K562 (cell line): ENCODE measurements around the gene PNMT. TPM values are rescaled to one million over a fixed set of nuclear protein-coding genes. Genes with fewer than 3 reads are reported as not detected.

Experiments
- ATAC-seq: fragments of 200-7000 bp; cut with Tn5 transposase; 3 replicates; pipeline ENCODE4 v1.9.1; 2020; ENCODE audit warnings: moderate library complexity
- BruUV-seq: library from RNA; stranded (reverse); fragments of 400-500 nt; replicated peaks from 2 replicates; lab custom pipeline; 2021; lab: Mats Ljungman, UMichigan
- CTCF ChIA-PET: fragments of 300-600 bp; formaldehyde crosslinking; extraction: SDS; loops from one replicate; lab custom pipeline; 2021; ENCODE audit warnings: low intra/inter-chr PET ratio; lab: Yijun Ruan, JAX
- POLR2A ChIA-PET: fragments of 300-600, 350-650 bp; sonication (Branson Sonifier 250); formaldehyde crosslinking; extraction: SDS; loops from one replicate; lab custom pipeline; 2021; ENCODE audit warnings: antibody characterized with exemption, inconsistent platforms; lab: Yijun Ruan, JAX
- DNase-seq, 4 experiments: peaks; one replicate each; pipeline versions ENCODE4 v3.0.0 to v3.0.0-alpha.2; 2011 to 2018; ENCODE audit warnings: low spot score in 3 of 4, mixed read lengths in 3 of 4; ENCODE audit errors: extremely low read depth in 1 of 4
- FAIRE-seq: peaks from 2 replicates; lab custom pipeline; 2011; peaks lifted over from hg19 to GRCh38; lab: Jason Lieb, UNC
- H2AFZ ChIP-seq: 2 replicates; pipeline ENCODE4 v1.6.0; 2011; ENCODE audit warnings: low read depth, low read length, control low read depth, inconsistent platforms
- H3K27ac ChIP-seq: fragments of 200-600 bp; 3 replicates; pipeline ENCODE4 v1.8.0; 2011; ENCODE audit warnings: low read depth, mild to moderate bottlenecking, control low read depth, inconsistent platforms, low read length, moderate library complexity, mixed read lengths; ENCODE audit errors: extremely low read depth
- H3K27me3 ChIP-seq, 2 experiments: fragments of 300-600 bp in 1 of 2; 2 replicates in 1 of 2; 3 replicates in 1 of 2; pipeline versions ENCODE4 v1.6.0 to v1.8.0; 2011; ENCODE audit warnings: inconsistent platforms in 2 of 2, low read length in 2 of 2, mild to moderate bottlenecking in 1 of 2, mixed read lengths in 1 of 2, moderate library complexity in 1 of 2; ENCODE audit not compliant: control insufficient read depth in 2 of 2, insufficient read depth in 2 of 2
- H3K36me3 ChIP-seq: fragments of 300-600 bp; 3 replicates; pipeline ENCODE4 v1.8.0; 2011; ENCODE audit warnings: mild to moderate bottlenecking, low read length, inconsistent platforms; ENCODE audit not compliant: control insufficient read depth, insufficient read depth
- H3K4me1 ChIP-seq, 2 experiments: fragments of 200-600 bp in 1 of 2; replicated peaks in 1 of 2; 2 replicates in 1 of 2; 3 replicates in 1 of 2; pipeline versions ENCODE4 v1.5.1 to v1.8.0; 2011; ENCODE audit warnings: inconsistent platforms in 2 of 2, low read length in 2 of 2, mild to moderate bottlenecking in 1 of 2, mixed read lengths in 1 of 2, moderate library complexity in 1 of 2; ENCODE audit not compliant: control insufficient read depth in 2 of 2, insufficient read depth in 2 of 2
- H3K4me2 ChIP-seq: 2 replicates; pipeline ENCODE4 v1.6.1; 2011; ENCODE audit warnings: low read length, control low read depth, inconsistent platforms, mixed read lengths; ENCODE audit not compliant: insufficient read depth
- H3K4me3 ChIP-seq: fragments of 200-600 bp; sonication (generic), shearing (Covaris generic); 2 replicates; pipeline ENCODE4 v1.5.1; 2016; ENCODE audit warnings: control low read depth, inconsistent platforms
- H3K79me2 ChIP-seq: fragments of 200-600 bp; 3 replicates; pipeline ENCODE4 v1.8.0; 2011; ENCODE audit warnings: low read length, inconsistent platforms; ENCODE audit not compliant: control insufficient read depth, insufficient read depth
- H3K9ac ChIP-seq, 2 experiments: 2 replicates each; pipeline versions ENCODE4 v1.6.0 to v1.6.1; 2011; ENCODE audit warnings: low read depth in 2 of 2, low read length in 2 of 2, control low read depth in 1 of 2, inconsistent platforms in 1 of 2, mild to moderate bottlenecking in 1 of 2, mixed read lengths in 1 of 2; ENCODE audit not compliant: insufficient read depth in 1 of 2
- H3K9me1 ChIP-seq: one replicate; pipeline ENCODE4 v1.6.0; 2011; ENCODE audit warnings: inconsistent platforms, mild to moderate bottlenecking, low read length, moderate library complexity; ENCODE audit not compliant: control insufficient read depth, insufficient read depth
- H3K9me3 ChIP-seq: replicated peaks from 2 replicates; pipeline ENCODE4 v1.5.1; 2011; ENCODE audit warnings: low read depth, low read length, inconsistent platforms; ENCODE audit not compliant: control insufficient read depth, insufficient read depth
- H4K20me1 ChIP-seq: replicated peaks from 2 replicates; pipeline ENCODE4 v1.6.1; 2011; ENCODE audit warnings: low read length, inconsistent platforms, mixed read lengths; ENCODE audit not compliant: control insufficient read depth, insufficient read depth
- DPF2 ChIP-seq: fragments of 450-650 bp; IDR thresholded peaks from 2 replicates; pipeline ENCODE4 v1.6.1; 2016
- KLF6 ChIP-seq: fragments of 250-450 bp; sonication (Bioruptor Pico); IDR thresholded peaks from 2 replicates; pipeline ENCODE4 v1.4.0; 2020; ENCODE audit warnings: mild to moderate bottlenecking, moderate library complexity, borderline replicate concordance
- SIN3A ChIP-seq, 2 experiments: fragments of 150-350 bp in 1 of 2; IDR thresholded peaks; 2 replicates each; pipeline ENCODE4 v1.6.1; 2011 to 2016; ENCODE audit warnings: borderline replicate concordance in 2 of 2, low read depth in 2 of 2, low read length in 2 of 2, mild to moderate bottlenecking in 2 of 2, moderate library complexity in 2 of 2; ENCODE audit not compliant: control insufficient read depth in 1 of 2
- YBX1 ChIP-seq: fragments of 450-650 bp; IDR thresholded peaks from 2 replicates; pipeline ENCODE4 v1.7.1; 2016; ENCODE audit warnings: mild to moderate bottlenecking
- WGBS: fragments of 100-300 bp; shearing (Covaris generic); methylation state at CpG from one replicate; pipeline ENCODE4 v1.1.6; 2016; ENCODE audit warnings: low coverage, mixed read lengths; ENCODE audit not compliant: insufficient coverage; ENCODE audit errors: missing lambda C conversion rate; 5-methylcytosine and 5-hydroxymethylcytosine counted together
- in situ Hi-C: fragments of 300-500 bp; cut with MboI; formaldehyde crosslinking; loops from 4 replicates; pipeline ENCODE4 v1.15.0; 2018; ENCODE audit warnings: inconsistent platforms, mixed read lengths
- intact Hi-C: fragments of 100-400 bp; cut with micrococcal nuclease; formaldehyde crosslinking; loops from 2 replicates; pipeline ENCODE4 v1.14.2; 2022
- polyA plus RNA-seq, 8 experiments: library from polyadenylated mRNA; depleted of rRNA in 4 of 8; stranded (reverse) in 5 of 8; unstranded in 3 of 8; fragments of >200 nt; fragmentation: Nextera tagmentation in 2 of 8; fragmentation: Illumina TruSeq in 1 of 8; extraction: Ambion mirVana in 2 of 8; extraction: Trizol in 1 of 8; gene quantifications; 2 replicates each; pipeline versions ENCODE4 v1.2.1 to v1.2.3, GENCODE V29; 2011 to 2014; ENCODE audit warnings: inconsistent platforms in 1 of 8, missing spikeins in 1 of 8
- total RNA-seq, 7 experiments: library from RNA; depleted of rRNA in 6 of 7; stranded (reverse); fragments of >200 nt in 6 of 7; fragmentation: Illumina TruSeq in 2 of 7; extraction: Trizol in 2 of 7; gene quantifications; 2 replicates each; pipeline versions ENCODE4 v1.2.1 to v1.2.3, GENCODE V29; 2011 to 2021; ENCODE audit warnings: low replicate concordance in 1 of 7

Gene PNMT
- total and polyA plus RNA-seq, 9 of the 15 experiments (the other 6 are each of a cell fraction or from before 2014, with no cell fraction given), result 0.55 to 18.1 (median 5.8) TPM

DNA sequence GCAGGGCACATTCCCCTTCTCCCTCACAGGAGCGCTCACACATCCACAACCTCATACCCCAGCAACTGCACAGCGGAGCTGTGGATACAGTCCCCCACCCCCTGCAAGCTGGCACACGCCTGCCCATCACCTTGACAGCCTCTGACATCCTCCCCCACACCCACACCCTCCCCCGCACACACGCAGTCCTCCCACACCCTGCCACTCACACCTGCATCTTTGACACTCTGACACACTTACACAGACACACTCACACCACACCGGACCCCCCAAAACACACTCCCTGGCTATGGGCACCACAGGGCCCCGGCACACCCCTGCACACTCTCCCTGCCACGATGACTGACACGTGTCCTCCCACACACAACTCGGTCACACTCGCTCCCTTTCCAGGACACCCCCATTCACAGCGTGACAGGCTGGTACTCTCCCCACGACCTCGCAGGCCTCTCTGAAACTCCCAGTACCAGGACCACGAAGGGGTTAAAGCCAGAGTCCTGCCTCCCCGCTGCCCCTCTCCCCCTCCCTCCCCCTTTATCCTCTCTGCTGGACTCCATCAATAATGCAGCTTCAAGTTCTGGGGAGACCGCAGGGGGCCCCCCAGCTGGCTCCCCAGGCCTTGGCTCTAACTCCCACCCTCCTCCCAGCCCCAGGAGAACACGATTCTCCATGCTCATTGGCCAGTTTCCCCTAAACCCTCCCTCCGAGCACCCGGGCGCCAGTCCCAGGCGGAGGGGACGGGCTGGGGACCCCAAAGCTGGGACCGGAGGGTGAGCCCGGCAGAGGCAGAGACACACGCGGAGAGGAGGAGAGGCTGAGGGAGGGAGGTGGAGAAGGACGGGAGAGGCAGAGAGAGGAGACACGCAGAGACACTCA, 41.8 kb upstream of the PNMT start, which contains the start of gene PPP1R1B (continued):
- TF ChIP-seq DPF2, result 0 out of 2 replicates have a peak, but pooled peaks have one; percentile 22
- no peak for TF ChIP-seq SIN3A (IDR thresholded peaks at IDR 0.05; ENCODE audit: borderline replicate concordance in 2 of 2, control insufficient read depth in 1 of 2, low read depth in 2 of 2, low read length in 2 of 2)
- TF ChIP-seq, all 486 proteins: peak for 9

DNA sequence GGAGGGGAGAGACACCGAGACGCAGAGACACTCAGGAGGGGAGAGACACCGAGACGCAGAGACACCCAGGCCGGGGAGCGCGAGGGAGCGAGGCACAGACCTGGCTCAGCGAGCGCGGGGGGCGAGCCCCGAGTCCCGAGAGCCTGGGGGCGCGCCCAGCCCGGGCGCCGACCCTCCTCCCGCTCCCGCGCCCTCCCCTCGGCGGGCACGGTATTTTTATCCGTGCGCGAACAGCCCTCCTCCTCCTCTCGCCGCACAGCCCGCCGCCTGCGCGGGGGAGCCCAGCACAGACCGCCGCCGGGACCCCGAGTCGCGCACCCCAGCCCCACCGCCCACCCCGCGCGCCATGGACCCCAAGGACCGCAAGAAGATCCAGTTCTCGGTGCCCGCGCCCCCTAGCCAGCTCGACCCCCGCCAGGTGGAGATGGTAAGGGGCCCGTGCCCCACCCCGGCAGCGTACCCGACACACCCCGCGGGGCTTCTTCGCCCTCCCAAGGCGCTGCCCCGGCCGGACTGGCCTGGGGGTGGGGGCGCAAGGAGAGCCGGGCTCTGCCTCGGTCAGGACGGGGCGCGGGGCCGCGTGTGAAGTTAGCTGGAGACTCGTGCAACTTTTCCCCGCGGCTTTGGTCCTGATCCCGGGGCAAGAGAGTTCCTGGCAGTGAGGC, 41.1 kb upstream of the PNMT start:
- CTCF ChIA-PET, result no interaction called here
- Histone ChIP-seq H3K9ac (0 out of 4 replicates have a peak overlapping the region, but pooled peaks of 1 of the 2 experiments have one; percentile 76), H3K4me1 (peaks cover 1 to 44% of the 10 kb centered on the region in 2 experiments; a peak in 2 of 5 replicates), H3K9me3 (no peaks in the 10 kb centered on the region), H3K27ac (no peak overlapping the region), H3K4me2 (no peak overlapping the region), H4K20me1 (no peaks in the 10 kb centered on the region), H3K9me1 (no peaks in the 10 kb centered on the region), H2AFZ (no peak overlapping the region), H3K4me3 (no peak overlapping the region), H3K36me3 (no peaks in the 10 kb centered on the region), H3K27me3 (no peaks in the 10 kb centered on the region), H3K79me2 (no peaks in the 10 kb centered on the region)
- ATAC-seq (no peak), DNase-seq (no peak), FAIRE-seq (no peak)
- POLR2A ChIA-PET, result interaction anchor here (0.8 to 1.6 kb wide), 3 partner anchors 10 to 95 kb away, joined by 3 to 7 read pairs (median 4); no protein-coding TSS in a partner anchor
- 77% methylated on average over 5 of the region's 72 CpGs for WGBS
- TF ChIP-seq YBX1 (no peak), KLF6 (no peak)
- intact Hi-C loops (no loop called here), in situ Hi-C loops (no loop called here)
- no TSS peak for BruUV-seq
